Astrocyte (in vitro differentiated cells and primary cell): ENCODE results near the gene PSMG3. TPM values are rescaled to one million over a fixed set of nuclear protein-coding genes. Genes with fewer than 3 reads are reported as not detected.
A peak's percentile ranks its signal among the peaks of the same experiment; 100 is the strongest.

Source experiments
- DNase-seq: peaks from one replicate; pipeline ENCODE4 v3.0.0-alpha.2; 2010; ENCODE audit warnings: low read depth
- FAIRE-seq: peaks from 2 replicates; lab custom pipeline; 2011; peaks lifted over from hg19 to GRCh38; lab: Jason Lieb, UNC
- H2AFZ ChIP-seq: 2 replicates; pipeline ENCODE4 v1.6.0; 2012; ENCODE audit warnings: low read depth, low read length, inconsistent platforms
- H3K27ac ChIP-seq: 2 replicates; pipeline ENCODE4 v1.5.1; 2011; ENCODE audit warnings: low read depth, low read length, inconsistent platforms
- H3K27me3 ChIP-seq: 2 replicates; pipeline ENCODE4 v1.6.0; 2011; ENCODE audit warnings: low read length, inconsistent platforms; ENCODE audit not compliant: insufficient read depth
- H3K36me3 ChIP-seq: 2 replicates; pipeline ENCODE4 v1.5.1; 2011; ENCODE audit warnings: low read length, inconsistent platforms; ENCODE audit not compliant: insufficient read depth
- H3K4me1 ChIP-seq: 2 replicates; pipeline ENCODE4 v1.5.1; 2011; ENCODE audit warnings: low read length, inconsistent platforms; ENCODE audit not compliant: insufficient read depth
- H3K4me2 ChIP-seq: 2 replicates; pipeline ENCODE4 v1.6.0; 2012; ENCODE audit warnings: low read length, inconsistent platforms
- H3K4me3 ChIP-seq: 2 replicates; pipeline ENCODE4 v1.5.1; 2011; ENCODE audit warnings: low read depth, mild to moderate bottlenecking, low read length, inconsistent platforms; ENCODE audit not compliant: insufficient read depth
- H3K79me2 ChIP-seq: 2 replicates; pipeline ENCODE4 v1.6.0; 2012; ENCODE audit warnings: mild to moderate bottlenecking, low read length, inconsistent platforms; ENCODE audit not compliant: insufficient read depth
- H3K9ac ChIP-seq: 2 replicates; pipeline ENCODE4 v1.6.0; 2012; ENCODE audit warnings: mild to moderate bottlenecking, low read length, inconsistent platforms
- H3K9me3 ChIP-seq: 2 replicates; pipeline ENCODE4 v1.5.1; 2012; ENCODE audit warnings: low read depth, mild to moderate bottlenecking, low read length, inconsistent platforms; ENCODE audit not compliant: insufficient read depth
- H4K20me1 ChIP-seq: 2 replicates; pipeline ENCODE4 v1.6.0; 2012; ENCODE audit warnings: low read length, inconsistent platforms; ENCODE audit not compliant: insufficient read depth
- H3K27ac Mint-ChIP-seq: one replicate; pipeline ENCODE4 v1.8.0; 2021; ENCODE audit warnings: mild to moderate bottlenecking, mixed read lengths; ENCODE audit not compliant: unreplicated experiment
- H3K27me3 Mint-ChIP-seq: one replicate; pipeline ENCODE4 v1.8.0; 2021; ENCODE audit warnings: low read depth, mixed read lengths; ENCODE audit not compliant: unreplicated experiment
- H3K36me3 Mint-ChIP-seq: one replicate; pipeline ENCODE4 v1.8.0; 2021; ENCODE audit warnings: low read depth, mixed read lengths; ENCODE audit not compliant: unreplicated experiment
- H3K4me1 Mint-ChIP-seq: one replicate; pipeline ENCODE4 v1.8.0; 2021; ENCODE audit warnings: low read depth, mixed read lengths; ENCODE audit not compliant: unreplicated experiment
- H3K4me3 Mint-ChIP-seq: one replicate; pipeline ENCODE4 v1.8.0; 2021; ENCODE audit warnings: mild to moderate bottlenecking, moderate library complexity, mixed read lengths; ENCODE audit not compliant: unreplicated experiment
- H3K9me3 Mint-ChIP-seq: one replicate; pipeline ENCODE4 v1.8.0; 2021; ENCODE audit warnings: mild to moderate bottlenecking, mixed read lengths; ENCODE audit not compliant: unreplicated experiment
- CTCF ChIP-seq: IDR thresholded peaks from 2 replicates; pipeline ENCODE4 v1.5.1; 2011; ENCODE audit warnings: low read depth, mild to moderate bottlenecking, inconsistent platforms, low read length, moderate library complexity; ENCODE audit not compliant: insufficient read depth
- EZH2 ChIP-seq: IDR thresholded peaks from 2 replicates; pipeline ENCODE4 v1.6.1; 2012; ENCODE audit warnings: mild to moderate bottlenecking, low read length, inconsistent platforms; ENCODE audit not compliant: insufficient read depth
- total RNA-seq: library from RNA; stranded (reverse); gene quantifications from 2 replicates; pipeline ENCODE4 v1.2.1, GENCODE V29; 2021

The PSMG3 gene
- total RNA-seq, 1 donor from 2014 or later, result 30.3 TPM

GRCh38 chr7:1572111-1572822, 2.4 kb upstream of the PSMG3 start:
- Mint-ChIP-seq H3K9me3 (no peaks in the 10 kb centered on the region), H3K4me1 (peaks cover 30% of the 10 kb centered on the region), H3K36me3 (peaks cover 6% of the 10 kb centered on the region), H3K27ac (peak overlapping the region; percentile 30), H3K27me3 (no peaks in the 10 kb centered on the region), H3K4me3 (peak overlapping the region; percentile 50)
- FAIRE-seq (no peak), DNase-seq (no peak)
- Histone ChIP-seq H3K4me2 (no peak overlapping the region), H3K27ac (no peak overlapping the region), H3K9ac (no peak overlapping the region), H4K20me1 (peaks cover 4% of the 10 kb centered on the region), H2AFZ (no peak overlapping the region), H3K4me3 (no peak overlapping the region), H3K36me3 (no peaks in the 10 kb centered on the region), H3K79me2 (peaks cover 16% of the 10 kb centered on the region), H3K4me1 (peaks cover 27% of the 10 kb centered on the region), H3K27me3 (no peaks in the 10 kb centered on the region), H3K9me3 (no peaks in the 10 kb centered on the region)
- TF ChIP-seq EZH2 (no peak), CTCF (no peak)

GRCh38 chr7:1569440-1569832, 396 bp downstream of the PSMG3 start:
- TF ChIP-seq CTCF, result no peak
- TF ChIP-seq EZH2, result no peak
- no peaks in the 10 kb centered on the region for H3K9me3 ChIP-seq
- Mint-ChIP-seq H3K4me3 (peak overlapping the region; percentile 89), H3K27me3 (no peaks in the 10 kb centered on the region), H3K4me1 (peaks cover 35% of the 10 kb centered on the region), H3K27ac (peak overlapping the region; percentile 94), H3K9me3 (no peaks in the 10 kb centered on the region), H3K36me3 (peaks cover 6% of the 10 kb centered on the region)
- peak overlapping the region; percentile 81 for H3K4me3 ChIP-seq
- H4K20me1 ChIP-seq, result peaks cover 8% of the 10 kb centered on the region
- H3K9ac ChIP-seq, result peak overlapping the region; percentile 96
- peaks cover 33% of the 10 kb centered on the region for H3K4me1 ChIP-seq
- H2AFZ ChIP-seq, result peak overlapping the region; percentile 57
- no peaks in the 10 kb centered on the region for H3K36me3 ChIP-seq
- peaks cover 19% of the 10 kb centered on the region for H3K79me2 ChIP-seq
- H3K4me2 ChIP-seq, result peak overlapping the region; percentile 88
- H3K27me3 ChIP-seq, result no peaks in the 10 kb centered on the region
- peak overlapping the region; percentile 97 for H3K27ac ChIP-seq
- no peak for FAIRE-seq
- no peak for DNase-seq

- peak; percentile 67 for DNase-seq
- TF ChIP-seq EZH2 (no peak), CTCF (no peak)
- H3K9ac ChIP-seq, result peak overlapping the region; percentile 96
- H3K27ac ChIP-seq, result peak overlapping the region; percentile 97
- no peaks in the 10 kb centered on the region for H3K9me3 ChIP-seq
- peak overlapping the region; percentile 81 for H3K4me3 ChIP-seq
- H3K4me1 ChIP-seq, result peaks cover 33% of the 10 kb centered on the region
- H3K36me3 ChIP-seq, result no peaks in the 10 kb centered on the region
- Mint-ChIP-seq H3K36me3 (peaks cover 6% of the 10 kb centered on the region), H3K4me3 (peak overlapping the region; percentile 89), H3K4me1 (peaks cover 35% of the 10 kb centered on the region), H3K27ac (peak overlapping the region; percentile 94), H3K9me3 (no peaks in the 10 kb centered on the region), H3K27me3 (no peaks in the 10 kb centered on the region)
- no peak for FAIRE-seq
- no peak overlapping the region for H2AFZ ChIP-seq
- H3K79me2 ChIP-seq, result peaks cover 19% of the 10 kb centered on the region
- H4K20me1 ChIP-seq, result peaks cover 8% of the 10 kb centered on the region
- no peaks in the 10 kb centered on the region for H3K27me3 ChIP-seq
- H3K4me2 ChIP-seq, result peak overlapping the region; percentile 88
Observed at GRCh38 chr7:1569016-1569415, 816 bp downstream of the PSMG3 start.
